Progenitor cell of endocrine pancreas (in vitro differentiated cells): ENCODE data around the gene TTC23. TPM values are rescaled to one million over a fixed set of nuclear protein-coding genes. Genes with fewer than 3 reads are reported as not detected.

ENCODE experiments used
- DNase-seq: peaks from one replicate; pipeline ENCODE4 v3.0.0; 2021; ENCODE audit warnings: low spot score; ENCODE audit not compliant: unreplicated experiment
- H3K27ac Mint-ChIP-seq: 2 replicates; pipeline ENCODE4 v1.8.0; 2021; ENCODE audit warnings: mild to moderate bottlenecking, moderate library complexity, mixed read lengths
- H3K27me3 Mint-ChIP-seq: 2 replicates; pipeline ENCODE4 v1.8.0; 2021; ENCODE audit warnings: mixed read lengths
- H3K36me3 Mint-ChIP-seq: 2 replicates; pipeline ENCODE4 v1.8.0; 2022; ENCODE audit warnings: mixed read lengths; ENCODE audit not compliant: insufficient read depth
- H3K4me1 Mint-ChIP-seq: 2 replicates; pipeline ENCODE4 v1.8.0; 2021; ENCODE audit warnings: low read depth, mixed read lengths
- H3K4me3 Mint-ChIP-seq: 2 replicates; pipeline ENCODE4 v1.8.0; 2021; ENCODE audit warnings: low read depth, mild to moderate bottlenecking, moderate library complexity, mixed read lengths
- H3K9me3 Mint-ChIP-seq: 2 replicates; pipeline ENCODE4 v1.8.0; 2021; ENCODE audit warnings: low read depth, mixed read lengths
- total RNA-seq: library from RNA; stranded (reverse); gene quantifications from 2 replicates; pipeline ENCODE4 v1.2.1, GENCODE V29; 2021
- TF ChIP-seq, protein P1 (sequence below): fragments of 200-600 bp; sonication (generic); IDR thresholded peaks from one replicate; pipeline ENCODE4 v1.5.0; 2021; ENCODE audit warnings: antibody characterized with exemption, mild to moderate bottlenecking; ENCODE audit not compliant: unreplicated experiment

Gene TTC23
- total RNA-seq, 1 donor from 2014 or later = 28.4 TPM

GRCh38 chr15:99228120-99228770 lies 21.1 kb downstream of the TTC23 start:
- Mint-ChIP-seq H3K4me3 (no peak overlapping the region), H3K36me3 (peaks cover 22% of the 10 kb centered on the region), H3K27me3 (no peaks in the 10 kb centered on the region), H3K27ac (no peak overlapping the region), H3K9me3 (peaks cover 8% of the 10 kb centered on the region), H3K4me1 (peaks cover 3% of the 10 kb centered on the region)
- DNase-seq = no peak
- TF ChIP-seq, protein P1, sequence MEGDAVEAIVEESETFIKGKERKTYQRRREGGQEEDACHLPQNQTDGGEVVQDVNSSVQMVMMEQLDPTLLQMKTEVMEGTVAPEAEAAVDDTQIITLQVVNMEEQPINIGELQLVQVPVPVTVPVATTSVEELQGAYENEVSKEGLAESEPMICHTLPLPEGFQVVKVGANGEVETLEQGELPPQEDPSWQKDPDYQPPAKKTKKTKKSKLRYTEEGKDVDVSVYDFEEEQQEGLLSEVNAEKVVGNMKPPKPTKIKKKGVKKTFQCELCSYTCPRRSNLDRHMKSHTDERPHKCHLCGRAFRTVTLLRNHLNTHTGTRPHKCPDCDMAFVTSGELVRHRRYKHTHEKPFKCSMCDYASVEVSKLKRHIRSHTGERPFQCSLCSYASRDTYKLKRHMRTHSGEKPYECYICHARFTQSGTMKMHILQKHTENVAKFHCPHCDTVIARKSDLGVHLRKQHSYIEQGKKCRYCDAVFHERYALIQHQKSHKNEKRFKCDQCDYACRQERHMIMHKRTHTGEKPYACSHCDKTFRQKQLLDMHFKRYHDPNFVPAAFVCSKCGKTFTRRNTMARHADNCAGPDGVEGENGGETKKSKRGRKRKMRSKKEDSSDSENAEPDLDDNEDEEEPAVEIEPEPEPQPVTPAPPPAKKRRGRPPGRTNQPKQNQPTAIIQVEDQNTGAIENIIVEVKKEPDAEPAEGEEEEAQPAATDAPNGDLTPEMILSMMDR = no peak

GRCh38 chr15:99226802-99227201 lies 22.6 kb downstream of the TTC23 start:
- no peak for DNase-seq
- no peak overlapping the region for H3K27ac Mint-ChIP-seq
- TF ChIP-seq, protein P1 = no peak
- H3K9me3 Mint-ChIP-seq = no peaks in the 10 kb centered on the region
- peaks cover 16% of the 10 kb centered on the region for H3K36me3 Mint-ChIP-seq
- no peak overlapping the region for H3K4me3 Mint-ChIP-seq
- no peaks in the 10 kb centered on the region for H3K27me3 Mint-ChIP-seq
- peaks cover 3% of the 10 kb centered on the region for H3K4me1 Mint-ChIP-seq

DNA sequence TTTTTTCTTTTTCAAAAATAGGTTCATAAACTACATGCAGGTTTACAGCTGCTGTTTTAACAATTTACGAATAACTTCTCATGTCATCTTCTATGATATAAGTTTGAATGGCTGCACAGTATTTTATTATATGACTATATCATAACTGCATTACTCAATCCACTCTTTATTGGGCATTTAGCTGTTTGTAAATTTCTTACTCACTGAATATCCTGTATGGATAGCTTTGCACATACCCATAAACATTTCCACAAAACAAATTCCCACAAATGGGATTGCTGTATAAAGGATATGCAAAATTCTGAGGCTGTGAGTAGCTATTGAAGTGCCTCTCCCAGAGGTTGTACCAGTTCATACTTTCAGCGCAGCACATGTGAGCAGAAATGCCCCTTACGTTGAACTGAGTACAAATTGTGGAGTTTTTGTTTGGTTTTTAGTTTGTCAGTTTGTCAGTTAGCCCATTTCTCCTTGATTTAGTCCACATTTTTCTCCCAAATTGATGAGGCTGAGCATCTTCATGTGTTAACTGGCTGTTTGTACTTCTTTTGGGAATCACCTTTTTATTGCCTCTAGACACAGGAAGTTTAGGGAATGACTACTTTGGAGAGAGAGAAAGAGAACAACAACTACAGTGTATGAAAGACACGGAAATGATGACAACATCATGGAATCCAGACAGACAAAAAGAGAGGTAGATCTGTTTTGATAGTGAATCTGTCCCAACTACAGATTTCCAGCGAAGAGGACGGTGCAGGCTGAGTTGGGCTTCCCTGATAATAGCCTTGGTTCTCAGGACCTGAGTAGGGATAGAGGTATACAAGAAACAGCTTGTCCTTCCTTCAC lies 24.8 kb downstream of the TTC23 start:
- TF ChIP-seq, protein P1 = no peak
- Mint-ChIP-seq H3K9me3 (no peaks in the 10 kb centered on the region), H3K4me3 (no peak overlapping the region), H3K27me3 (no peaks in the 10 kb centered on the region), H3K36me3 (peaks cover 19% of the 10 kb centered on the region), H3K4me1 (peaks cover 3% of the 10 kb centered on the region), H3K27ac (no peak overlapping the region)
- no peak for DNase-seq

- no peak overlapping the region for H3K4me3 Mint-ChIP-seq
- no peaks in the 10 kb centered on the region for H3K9me3 Mint-ChIP-seq
- no peaks in the 10 kb centered on the region for H3K4me1 Mint-ChIP-seq
- H3K27ac Mint-ChIP-seq = no peak overlapping the region
- DNase-seq = peak; percentile 44
- H3K27me3 Mint-ChIP-seq = no peaks in the 10 kb centered on the region
- peaks cover 10% of the 10 kb centered on the region for H3K36me3 Mint-ChIP-seq
- TF ChIP-seq, protein P1 = peak; percentile 90
Measured at GRCh38 chr15:99213187-99213811, 36.1 kb downstream of the TTC23 start.

- no peak overlapping the region for H3K27ac Mint-ChIP-seq
- H3K9me3 Mint-ChIP-seq = no peaks in the 10 kb centered on the region
- peaks cover 5% of the 10 kb centered on the region for H3K36me3 Mint-ChIP-seq
- TF ChIP-seq, protein P1 = no peak
- no peaks in the 10 kb centered on the region for H3K27me3 Mint-ChIP-seq
- H3K4me1 Mint-ChIP-seq = no peaks in the 10 kb centered on the region
- DNase-seq = no peak
- H3K4me3 Mint-ChIP-seq = no peak overlapping the region
Measured at GRCh38 chr15:99212406-99212805, 37.0 kb downstream of the TTC23 start.
